HG03066 (cell line): Measurements from ENCODE around the gene UMODL1.

Source experiments
- ATAC-seq: cut with Tn5 transposase; IDR thresholded peaks from one replicate; pipeline ENCODE4 v1.9.1; 2021; ENCODE audit warnings: low read depth; ENCODE audit not compliant: unreplicated experiment

Gene UMODL1

GRCh38 chr21:42125571-42126544 is 54.7 kb downstream of the UMODL1 start:
- no peak for ATAC-seq

- no peak for ATAC-seq
Observed at GRCh38 chr21:42127164-42128150, 56.3 kb downstream of the UMODL1 start.

GRCh38 chr21:42129300-42130266 is 58.5 kb downstream of the UMODL1 start:
- no peak for ATAC-seq

DNA sequence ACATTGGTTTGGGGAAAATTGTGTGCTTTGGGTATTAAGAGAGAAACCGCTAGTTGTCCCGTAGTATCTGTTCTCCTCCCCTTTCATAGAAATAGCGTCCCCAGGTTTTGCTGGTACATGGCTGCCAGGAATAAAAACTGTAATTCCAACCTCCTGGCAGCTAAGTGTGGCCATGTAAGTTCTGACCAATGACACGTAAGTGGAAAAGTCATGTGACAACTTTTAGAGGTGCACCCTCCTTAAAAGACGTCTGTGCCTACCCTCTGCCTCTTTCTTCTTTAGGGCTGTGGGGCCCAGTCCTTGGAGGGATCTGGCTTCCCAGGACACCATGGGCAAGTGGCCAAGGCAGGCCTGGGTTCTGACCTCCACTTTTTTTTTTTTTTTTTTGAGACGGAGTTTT is 59.3 kb downstream of the UMODL1 start:
- ATAC-seq: no peak

DNA sequence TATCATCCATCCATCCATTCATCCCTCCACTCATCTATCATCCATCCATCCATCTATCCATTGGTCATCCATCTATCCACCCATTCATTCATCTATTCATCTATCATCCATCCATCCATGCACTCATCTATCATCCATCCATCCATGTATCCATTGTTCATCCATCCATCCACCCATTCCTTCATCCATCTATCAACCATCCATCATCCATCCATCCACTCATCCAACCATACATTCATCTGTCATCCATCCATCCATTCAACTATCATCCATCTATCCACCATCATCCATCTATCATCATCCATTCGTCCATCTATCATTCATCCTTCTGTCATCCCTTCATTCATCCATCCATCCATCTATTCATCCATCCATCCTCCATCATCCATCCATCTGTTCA is 61.1 kb downstream of the UMODL1 start:
- no peak for ATAC-seq

DNA sequence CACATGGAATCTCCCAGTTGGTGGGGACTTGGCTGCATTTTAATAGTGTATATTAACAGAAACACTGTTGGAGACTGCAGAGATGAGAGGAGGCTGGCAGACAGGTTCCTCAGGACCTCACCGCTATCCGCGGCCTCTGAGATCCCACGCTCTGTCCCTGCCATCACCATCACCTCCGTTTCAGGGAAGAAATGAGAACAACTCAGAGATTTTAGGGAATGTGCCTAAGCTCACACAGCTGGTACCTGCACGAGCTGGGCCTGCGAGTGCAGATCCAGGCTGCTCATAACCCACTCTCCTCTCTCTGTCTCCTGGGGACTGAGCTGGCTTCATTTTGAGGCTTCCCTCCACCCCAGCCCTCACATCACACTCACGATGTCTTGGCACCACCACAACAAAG is 62.0 kb downstream of the UMODL1 start:
- ATAC-seq: no peak

DNA sequence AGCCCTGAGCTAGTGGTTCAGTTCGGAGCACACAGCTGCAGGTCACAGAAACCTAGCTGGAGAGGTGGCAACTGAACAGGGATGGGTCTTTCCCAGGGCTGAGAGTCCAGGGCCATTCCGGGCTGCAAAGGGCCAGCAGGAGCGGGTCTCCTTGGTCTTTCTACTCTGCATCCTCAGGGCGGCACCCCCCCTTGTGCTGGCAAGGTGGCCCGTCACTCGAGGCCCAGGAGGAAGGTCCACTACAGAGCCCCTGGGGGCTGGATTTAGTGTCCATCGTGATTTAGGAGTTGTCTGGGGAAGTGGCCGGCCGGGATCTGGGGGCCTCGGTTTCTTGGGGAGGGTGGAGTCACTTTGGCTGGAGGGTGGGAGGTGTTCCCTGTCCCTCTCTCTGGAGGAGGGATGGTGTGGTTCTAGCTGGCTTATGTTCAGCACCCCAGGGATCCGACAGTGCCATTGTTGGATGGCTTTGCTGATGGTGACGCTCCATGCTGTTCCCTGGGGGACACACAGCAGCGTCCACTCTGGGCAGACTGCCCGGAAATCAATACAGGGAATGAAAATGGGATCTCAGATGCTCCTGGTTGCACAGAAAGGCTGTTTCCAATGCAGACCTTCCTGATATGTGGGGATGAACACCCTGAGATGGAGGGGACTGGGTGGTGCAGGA is 64.4 kb downstream of the UMODL1 start:
- ATAC-seq: no peak

GRCh38 chr21:42137191-42137904 is 66.2 kb downstream of the UMODL1 start:
- ATAC-seq: no peak

DNA sequence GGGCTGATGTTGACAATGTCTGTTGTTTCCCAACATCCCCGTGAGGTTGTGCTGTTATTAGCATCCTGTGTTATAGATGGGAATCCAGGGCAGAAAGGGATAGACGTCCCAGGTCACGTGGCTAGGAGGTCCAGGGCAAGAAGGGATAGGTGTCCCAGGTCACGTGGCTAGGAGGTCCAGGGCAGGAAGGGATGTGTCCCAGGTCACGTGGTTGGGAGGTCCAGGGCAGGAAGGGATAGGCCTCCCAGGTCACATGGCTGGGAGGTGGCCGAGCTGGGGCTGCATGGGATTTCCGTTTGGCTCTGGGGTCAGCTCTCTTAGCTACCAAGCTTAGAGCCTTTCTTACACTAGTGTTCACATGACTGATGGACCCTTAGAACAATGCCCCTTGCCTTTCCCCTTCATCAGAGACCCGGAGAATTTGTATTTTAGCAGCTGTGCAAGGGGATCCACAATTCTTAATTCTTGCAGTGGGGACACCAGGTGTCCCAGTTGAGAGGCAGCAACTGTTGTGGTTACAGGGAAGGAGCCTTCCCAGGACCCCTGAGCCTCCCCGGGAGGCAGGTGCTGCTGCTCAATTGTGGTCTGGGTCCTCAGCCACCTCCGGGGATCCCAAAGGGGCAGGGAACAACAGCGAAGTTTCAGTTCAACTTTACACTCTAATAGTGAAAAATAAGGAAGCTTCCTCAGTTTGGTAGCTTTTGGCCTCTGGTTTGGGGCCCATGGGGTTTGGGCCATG is 69.2 kb downstream of the UMODL1 start:
- no peak for ATAC-seq

DNA sequence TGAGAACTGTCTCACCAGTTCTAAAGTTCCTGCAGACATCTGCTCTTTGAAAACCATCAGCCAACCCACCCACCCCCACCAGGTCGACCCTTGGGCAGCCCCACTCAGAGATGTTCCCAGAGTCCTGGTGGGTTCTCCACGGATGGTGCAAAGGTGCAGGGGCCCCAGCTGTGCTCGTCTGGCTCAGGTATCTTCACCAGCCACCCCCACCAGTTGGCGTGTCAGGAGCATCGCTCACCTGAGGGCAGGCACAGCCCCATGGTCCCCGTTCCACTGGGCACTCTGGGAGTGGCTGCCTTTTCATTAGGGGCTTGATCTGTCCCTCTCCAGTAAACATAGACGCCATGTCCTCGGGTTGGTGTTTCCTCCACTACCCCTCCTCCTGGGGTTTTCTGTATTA is 70.5 kb downstream of the UMODL1 start:
- no peak for ATAC-seq

GRCh38 chr21:42142141-42142540 is 71.0 kb downstream of the UMODL1 start:
- no peak for ATAC-seq

DNA sequence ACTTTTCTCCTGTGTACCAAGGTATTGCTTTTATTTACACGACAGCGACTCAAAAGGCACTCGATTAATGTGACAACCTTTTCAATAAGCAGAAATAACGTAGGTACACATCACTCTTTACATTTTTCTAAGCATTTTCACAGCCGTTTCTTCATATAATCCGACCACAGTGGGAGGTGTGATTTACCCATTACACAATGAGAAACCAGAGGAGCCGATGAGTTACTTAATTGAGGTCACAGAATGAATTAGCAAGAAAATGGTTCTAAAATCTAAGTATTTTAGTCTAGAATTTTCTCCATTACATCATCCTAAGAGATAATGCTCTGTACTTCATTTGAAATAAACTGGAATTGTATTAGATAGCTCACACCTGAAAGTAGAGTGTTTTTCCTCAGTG is 71.5 kb downstream of the UMODL1 start:
- no peak for ATAC-seq

- ATAC-seq: no peak
Observed at GRCh38 chr21:42143111-42143510, 72.0 kb downstream of the UMODL1 start.

DNA sequence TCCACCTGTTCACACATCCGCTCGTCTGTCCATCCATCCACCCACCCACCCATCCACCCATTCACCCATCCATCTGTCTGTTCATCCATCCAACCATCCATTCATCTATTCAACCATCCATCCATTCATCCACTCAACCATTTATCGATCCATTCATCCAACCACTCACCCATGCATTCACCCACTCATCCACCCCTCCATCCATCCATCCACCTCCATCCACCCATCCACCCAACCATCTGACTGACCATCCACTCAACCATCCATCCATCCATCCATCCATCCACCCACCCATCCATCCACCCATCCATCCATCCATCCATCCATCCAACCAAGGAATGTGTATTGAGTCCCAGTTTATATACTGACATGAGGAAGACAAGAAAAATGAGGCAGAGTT is 73.1 kb downstream of the UMODL1 start:
- ATAC-seq: no peak

- no peak for ATAC-seq
Observed at GRCh38 chr21:42144679-42145568, 73.8 kb downstream of the UMODL1 start.

DNA sequence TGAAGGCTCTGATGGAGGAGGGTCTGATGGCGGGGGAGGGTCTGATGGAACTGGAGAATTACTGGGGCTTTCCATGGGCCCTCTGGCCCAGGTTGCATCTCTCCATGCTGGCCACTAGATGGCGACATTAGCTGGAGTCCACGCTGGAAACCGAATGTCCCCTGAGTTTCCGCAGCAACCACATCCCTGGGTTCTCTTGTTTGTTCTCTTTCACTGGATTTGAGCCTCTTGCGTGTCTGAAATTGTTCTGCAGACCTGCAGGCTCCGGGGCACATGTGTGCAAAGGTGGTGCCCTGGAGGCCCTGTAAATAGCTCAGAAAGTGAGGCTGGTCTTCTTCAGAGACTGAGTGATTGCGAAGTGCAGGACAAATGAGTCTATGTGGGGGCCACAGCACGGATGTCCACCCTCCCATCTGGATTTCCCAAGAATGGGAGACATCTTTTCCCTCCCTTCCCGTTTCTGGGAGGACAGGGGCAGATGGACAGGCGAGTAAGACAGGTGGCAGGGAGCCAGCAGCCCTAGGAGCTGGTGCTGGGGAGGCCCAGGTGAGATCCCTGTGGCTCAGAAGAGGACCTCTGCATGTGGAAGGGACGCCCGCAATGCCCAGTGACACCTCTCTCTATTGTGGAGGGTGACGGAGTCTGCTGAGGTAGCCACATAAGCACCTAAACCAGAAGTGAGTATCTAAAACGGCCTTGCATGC is 74.6 kb downstream of the UMODL1 start:
- ATAC-seq: no peak
